GM21381 (cell line): ENCODE data around the gene POU3F1.

Experiments used
- ATAC-seq: cut with Tn5 transposase; IDR thresholded peaks from one replicate; pipeline ENCODE4 v1.9.1; 2021; ENCODE audit warnings: mild to moderate bottlenecking, moderate library complexity; ENCODE audit not compliant: unreplicated experiment

The POU3F1 gene

GRCh38 chr1:38029081-38029681 lies 17.4 kb downstream of the POU3F1 start:
- no peak for ATAC-seq

- ATAC-seq = no peak
Measured at GRCh38 chr1:38028671-38029070, 17.9 kb downstream of the POU3F1 start.

DNA sequence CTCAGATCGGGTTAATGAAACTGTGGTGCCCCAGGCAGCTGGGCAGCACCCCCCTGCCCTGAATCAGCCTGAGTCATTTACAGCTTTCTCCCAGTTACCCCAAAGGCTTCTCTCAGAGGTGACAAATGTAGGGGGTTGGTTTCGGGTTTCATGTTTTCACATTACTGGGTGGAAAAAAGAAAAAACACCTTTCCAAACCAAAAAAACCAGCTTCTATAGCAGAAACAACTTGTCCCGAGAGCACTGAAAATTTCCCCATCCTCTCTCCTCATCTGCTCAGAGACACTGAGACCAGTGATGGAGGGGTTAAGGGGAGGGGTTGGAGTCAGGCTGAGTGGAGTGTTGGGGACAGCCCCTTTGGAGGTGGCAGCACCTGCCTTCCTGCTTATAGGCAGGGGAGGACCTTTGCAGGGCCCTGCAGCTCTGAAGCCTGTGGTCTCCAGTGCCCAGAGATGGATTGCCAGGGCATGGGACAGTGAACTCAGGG lies 18.4 kb downstream of the POU3F1 start:
- ATAC-seq = peak; percentile 64

- no peak for ATAC-seq
Measured at GRCh38 chr1:38027201-38028104, 19.1 kb downstream of the POU3F1 start.

- ATAC-seq = no peak
Measured at GRCh38 chr1:38026592-38027200, 19.9 kb downstream of the POU3F1 start.

DNA sequence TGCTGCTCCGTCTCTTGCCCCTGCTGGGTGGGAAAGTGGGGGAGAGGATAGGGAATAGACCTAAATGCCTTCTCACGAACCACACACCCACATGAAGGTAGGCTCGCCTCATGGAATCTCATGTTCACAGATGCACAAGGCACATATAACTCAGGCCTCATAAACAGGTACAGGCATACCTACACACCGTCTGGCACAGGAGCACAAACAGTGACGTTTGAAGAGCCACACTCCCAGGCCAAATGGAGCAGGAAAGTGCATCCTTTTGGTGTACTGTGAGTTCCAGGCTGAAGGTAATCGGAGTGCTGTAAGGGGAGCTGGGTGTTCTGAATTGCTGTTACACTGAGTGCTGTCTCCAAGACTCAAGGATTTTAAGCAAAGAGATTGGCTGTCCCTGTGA lies 20.9 kb downstream of the POU3F1 start:
- no peak for ATAC-seq

DNA sequence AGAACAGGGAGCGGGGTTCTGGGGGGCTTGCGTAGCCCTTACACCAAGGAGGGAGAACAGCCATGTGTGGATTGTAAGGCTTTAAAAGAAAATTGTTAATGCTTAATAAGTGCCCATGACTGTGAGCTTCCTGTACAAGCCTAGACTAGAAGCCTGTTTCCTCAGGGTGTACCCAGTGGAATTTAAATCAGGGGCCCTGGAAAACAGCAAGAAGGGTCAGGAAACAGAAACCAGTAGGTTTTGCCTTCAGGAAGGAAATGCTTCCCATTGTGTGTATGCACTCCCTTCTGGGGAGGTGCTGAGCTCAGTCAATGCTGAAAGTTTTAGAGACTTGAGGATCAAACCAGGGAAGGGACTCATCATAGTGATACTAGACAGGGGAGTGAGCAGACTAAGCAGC lies 21.4 kb downstream of the POU3F1 start:
- ATAC-seq = no peak

DNA sequence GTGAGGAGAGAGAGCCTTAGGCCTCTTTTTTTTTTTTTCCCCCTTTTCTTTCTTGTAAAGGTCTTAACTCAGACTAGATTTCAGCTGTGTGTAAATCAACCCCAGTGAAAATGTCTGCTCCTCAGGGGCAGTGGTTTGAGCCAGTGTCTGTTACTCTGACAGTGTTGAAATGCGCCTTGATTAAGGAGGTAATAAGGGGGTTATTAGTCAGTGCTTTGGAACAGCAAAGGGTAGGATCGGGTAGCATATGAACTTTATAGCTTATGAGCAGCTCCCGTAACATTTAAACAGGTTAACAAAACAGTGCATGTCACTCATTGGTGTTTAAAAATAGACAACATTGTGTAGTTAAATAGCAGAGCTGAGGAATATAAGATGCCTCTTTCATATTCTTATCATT lies 23.8 kb downstream of the POU3F1 start:
- ATAC-seq = no peak

- ATAC-seq = no peak
Measured at GRCh38 chr1:38021969-38022368, 24.6 kb downstream of the POU3F1 start.

DNA sequence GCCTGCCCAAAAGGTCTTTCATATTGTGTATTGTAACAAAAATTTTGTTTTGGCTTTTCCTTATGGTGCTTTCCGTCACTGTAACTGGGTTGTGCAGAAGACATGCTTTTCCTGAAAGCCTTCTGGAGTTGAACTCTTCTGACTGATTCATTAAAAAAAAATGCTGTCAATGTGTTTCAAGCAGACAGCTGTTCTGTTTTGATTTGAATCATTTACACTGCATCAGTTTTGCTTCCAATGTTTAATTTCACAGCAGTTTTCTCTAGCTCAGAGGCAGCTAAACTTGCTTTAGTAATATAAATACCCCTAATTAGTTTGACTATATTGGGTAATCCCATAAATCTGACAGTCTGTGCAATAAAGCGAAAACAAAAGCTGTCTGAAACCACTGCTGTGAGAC lies 26.2 kb downstream of the POU3F1 start:
- no peak for ATAC-seq

GRCh38 chr1:38018864-38019343 lies 27.7 kb downstream of the POU3F1 start:
- no peak for ATAC-seq

DNA sequence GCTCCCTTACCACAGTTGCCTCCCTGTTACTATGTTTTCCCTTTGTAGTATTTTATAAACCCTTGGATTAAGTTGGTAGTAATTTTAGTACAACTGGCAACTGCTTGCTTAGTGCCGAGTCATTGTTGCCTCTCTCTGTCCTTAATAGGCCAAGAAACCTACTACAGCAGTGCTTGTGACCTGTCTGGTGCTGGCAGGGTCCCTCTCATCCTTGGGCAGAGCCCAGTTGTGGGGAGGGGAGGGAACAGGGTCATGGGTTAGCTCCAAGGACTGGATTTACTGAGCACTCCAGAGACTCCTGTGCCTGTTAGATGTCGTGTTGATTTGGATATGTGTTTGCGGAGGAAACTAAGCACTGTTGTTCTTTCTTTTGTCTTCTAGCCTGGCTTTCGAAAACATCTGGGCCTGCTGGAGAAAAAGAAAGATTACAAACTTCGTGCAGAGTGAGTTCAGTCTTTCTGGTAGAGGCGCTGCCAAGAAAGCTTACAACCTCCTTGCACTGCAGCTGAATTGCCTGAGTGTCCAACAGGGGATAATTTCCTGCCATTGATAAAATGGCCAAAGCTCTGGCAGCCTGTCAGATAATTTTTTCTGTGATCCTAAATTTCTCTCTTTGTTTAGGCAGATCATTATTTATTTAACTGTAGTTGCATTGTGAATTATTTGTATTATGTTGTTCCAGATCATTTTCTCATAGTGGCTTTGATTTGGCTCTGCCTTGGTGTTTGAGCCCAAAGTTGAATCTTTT lies 30.4 kb downstream of the POU3F1 start:
- ATAC-seq = no peak

- no peak for ATAC-seq
Measured at GRCh38 chr1:38014724-38015424, 31.7 kb downstream of the POU3F1 start.

- no peak for ATAC-seq
Measured at GRCh38 chr1:38014171-38014570, 32.4 kb downstream of the POU3F1 start.

DNA sequence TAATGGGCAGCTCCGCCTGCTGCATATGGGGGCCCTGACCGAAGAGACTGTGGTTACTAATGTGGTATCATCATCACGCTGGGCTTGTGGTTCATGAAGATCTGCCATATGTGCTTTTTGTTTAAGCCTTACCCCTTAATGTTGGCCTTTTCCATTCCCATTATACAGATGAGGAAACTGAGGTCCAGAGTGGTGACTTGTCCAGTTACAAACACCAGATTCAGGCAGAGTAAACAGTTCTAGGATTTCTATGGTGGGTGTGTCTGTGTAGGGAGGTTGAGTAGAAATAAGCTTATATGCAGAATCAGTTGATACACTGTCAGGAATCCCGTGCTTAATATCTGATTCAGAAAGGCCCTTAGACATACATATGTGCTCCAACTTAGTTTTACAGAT lies 33.4 kb downstream of the POU3F1 start:
- no peak for ATAC-seq

DNA sequence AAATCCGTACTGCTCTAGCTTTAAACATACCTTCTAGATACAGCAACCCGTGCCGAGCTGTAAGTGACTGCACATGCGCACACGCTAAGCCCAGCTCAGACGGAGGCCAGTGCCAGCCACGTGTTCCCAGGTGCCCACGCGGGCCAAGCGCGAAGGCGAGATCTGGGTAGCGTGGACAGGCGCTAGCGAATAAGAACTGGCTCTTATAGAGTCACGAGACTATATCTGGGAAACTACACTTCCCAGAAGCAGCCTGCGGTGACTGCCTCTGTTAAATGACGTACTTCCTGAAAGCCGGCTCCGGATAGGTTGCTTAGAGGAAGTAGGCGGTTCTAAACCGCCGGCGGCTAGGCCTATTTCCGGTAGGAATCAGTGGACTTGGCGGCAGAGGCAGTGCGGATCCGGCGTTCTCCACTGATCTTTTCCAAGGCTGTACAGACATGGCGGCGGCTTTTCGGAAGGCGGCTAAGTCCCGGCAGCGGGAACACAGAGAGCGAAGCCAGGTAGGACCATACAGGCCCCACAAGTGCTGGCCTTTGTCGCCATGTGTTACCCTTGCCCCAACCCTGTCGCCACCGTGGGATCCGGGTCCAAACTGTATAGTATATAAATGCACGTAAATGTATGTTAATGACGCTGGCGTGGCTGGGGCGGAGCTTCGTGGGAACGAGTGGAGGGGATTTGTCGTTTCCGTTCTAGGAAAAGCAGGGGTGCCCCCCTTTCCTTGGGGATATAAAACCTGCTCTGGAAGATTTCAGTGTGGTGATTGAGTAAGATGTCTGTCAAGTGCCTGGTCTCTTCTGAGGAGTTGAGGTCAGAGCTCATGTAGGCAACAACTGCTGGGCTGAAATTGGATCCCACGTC lies 34.0 kb downstream of the POU3F1 start, which contains the start of gene UTP11:
TSS of gene UTP11 (plus strand) at position 372 of the 864 bp plus-strand sequence. CDS start at position 441, 69 bp downstream.
- ATAC-seq = peak; percentile 96

DNA sequence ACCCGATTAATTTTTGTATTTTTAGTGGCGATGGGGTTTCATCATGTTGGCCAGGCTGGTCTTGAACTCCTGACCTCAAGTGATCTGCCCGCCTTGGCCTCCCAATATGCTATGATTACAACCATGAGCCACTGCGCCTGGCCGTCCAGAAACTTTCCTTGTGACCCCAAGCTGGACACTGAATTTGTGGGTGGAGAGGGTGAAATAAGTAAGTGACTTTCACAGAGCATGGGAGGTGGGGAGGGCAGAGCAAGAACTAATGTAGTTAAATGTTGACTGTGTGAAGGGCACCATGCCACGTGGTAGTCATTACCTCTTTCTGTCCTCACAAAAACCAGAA lies 36.8 kb downstream of the POU3F1 start:
- ATAC-seq = no peak

DNA sequence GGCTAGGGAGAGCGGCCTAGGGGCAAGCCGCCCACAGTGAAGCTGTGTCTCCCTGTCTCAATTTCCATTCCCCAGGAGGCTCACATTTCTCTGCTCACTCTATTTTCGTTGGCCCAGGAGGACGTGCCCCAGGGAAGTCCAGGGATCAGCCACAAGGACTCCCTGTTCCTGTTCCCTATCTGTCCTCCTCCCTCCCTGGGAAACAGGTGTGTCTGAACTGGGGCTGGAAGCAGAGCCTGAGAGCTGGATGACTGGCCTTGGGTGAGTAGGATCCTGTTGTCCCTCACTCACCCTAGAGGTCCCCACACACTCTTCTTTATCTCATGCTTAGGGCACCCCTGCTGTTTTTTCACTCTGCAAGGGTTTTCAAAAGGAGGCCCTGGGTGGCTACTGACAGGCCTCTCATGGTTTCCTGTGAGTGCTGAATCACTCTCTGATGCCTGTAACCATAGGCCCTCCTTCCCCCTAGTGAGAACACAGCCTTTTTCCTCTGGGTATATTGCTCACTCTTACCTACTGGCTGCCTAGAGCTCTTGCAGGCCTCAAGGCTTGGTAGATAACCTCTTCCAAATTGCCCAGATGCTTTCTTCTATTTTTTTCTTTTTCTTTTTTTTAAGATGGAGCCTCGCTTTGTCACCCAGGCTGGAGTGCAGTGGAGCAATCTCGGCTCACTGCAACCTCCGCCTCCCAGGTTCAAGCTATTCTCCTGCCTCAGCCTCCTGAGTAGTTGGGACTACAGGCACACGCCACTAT lies 37.3 kb downstream of the POU3F1 start:
- ATAC-seq = no peak
